HG03575 (cell line): ENCODE measurements around the gene VSX1.

ENCODE experiments used
- ATAC-seq: cut with Tn5 transposase; IDR thresholded peaks from one replicate; pipeline ENCODE4 v1.9.1; 2021; ENCODE audit not compliant: unreplicated experiment, insufficient number of reproducible peaks, low FRiP score; ENCODE audit errors: extremely low read depth

VSX1 gene

DNA sequence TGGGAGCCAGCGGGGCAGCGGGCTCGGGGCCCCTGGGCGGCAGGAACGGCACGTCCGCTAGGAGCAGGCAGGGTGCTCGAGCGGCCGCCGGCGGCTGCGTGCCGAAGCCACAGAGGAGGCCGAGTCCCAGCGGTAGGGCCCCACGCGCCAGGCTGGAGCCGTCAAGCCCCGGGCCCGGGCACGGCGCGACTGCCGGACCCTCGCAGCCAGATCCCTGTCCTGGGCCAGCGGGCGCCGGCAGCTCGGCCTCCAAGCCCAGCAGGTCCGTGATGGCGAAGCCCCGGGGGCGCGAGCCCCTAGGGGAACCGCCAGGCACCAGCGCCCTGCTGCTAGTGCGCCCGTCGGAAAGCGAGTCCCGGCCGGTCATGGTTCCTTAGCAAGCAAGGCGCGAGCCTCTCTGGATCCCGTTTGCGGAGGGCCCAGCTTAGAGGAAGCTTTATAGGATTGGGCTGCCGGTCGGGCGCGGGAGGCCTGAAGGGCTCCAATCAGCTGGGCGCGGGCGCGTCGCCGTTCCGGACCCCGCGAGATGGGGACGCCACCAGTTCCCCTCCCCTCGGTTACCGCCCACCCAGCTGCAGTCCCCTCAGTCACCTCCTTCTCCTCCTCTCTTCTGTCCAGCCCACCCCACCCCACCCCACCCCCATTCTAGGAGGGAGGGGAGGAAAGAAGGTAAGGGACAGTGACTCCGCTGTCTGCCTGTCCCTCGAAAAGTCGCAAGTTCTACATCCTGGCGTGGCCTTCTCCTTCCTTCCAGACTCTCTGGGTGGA is at the start of gene VSX1:
VSX1 (minus strand) TSS at position 412 of the 768 bp plus-strand sequence; CDS start at position 367, 45 bp downstream.
- ATAC-seq, result no peak

DNA sequence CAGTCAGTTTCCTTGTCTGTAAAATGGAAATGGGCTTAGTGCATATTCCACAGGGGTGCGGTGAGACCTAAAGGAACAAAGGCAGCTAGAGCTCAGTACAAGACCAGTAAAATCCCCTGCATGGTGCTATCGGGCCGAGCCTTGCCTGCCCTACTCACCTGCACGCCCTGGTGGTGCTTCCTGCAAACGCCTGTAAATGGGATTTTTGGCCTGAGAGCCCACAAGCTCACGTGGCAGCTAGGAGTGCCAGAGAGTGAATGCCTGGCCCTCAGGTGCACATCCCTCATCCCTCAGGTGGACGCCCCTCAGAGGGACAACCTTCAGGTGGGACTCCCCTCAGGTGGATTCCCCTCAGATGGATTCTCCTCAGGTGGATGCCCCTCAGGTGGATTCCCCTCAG is 48.0 kb upstream of the VSX1 start:
- ATAC-seq, result no peak

DNA sequence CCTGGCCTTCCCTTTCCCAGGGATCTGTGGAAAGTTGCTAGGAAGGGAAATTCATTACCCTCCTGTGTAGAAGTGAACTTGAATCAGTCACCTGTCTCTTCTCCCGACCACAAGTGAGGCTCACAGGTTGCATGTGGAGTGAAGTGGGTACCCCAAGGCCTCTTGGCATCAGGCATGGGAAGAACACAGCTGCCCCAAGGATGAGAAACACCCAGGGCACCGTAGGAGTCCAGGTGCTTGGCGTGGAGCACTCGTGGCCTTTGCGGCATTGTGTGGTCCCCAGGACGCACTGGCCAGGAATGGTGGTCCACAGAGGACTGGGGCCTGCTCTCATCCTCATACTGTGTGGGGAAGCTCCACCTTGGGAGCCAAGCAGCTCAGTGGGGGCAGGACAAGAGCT is 47.5 kb upstream of the VSX1 start:
- ATAC-seq, result no peak

DNA sequence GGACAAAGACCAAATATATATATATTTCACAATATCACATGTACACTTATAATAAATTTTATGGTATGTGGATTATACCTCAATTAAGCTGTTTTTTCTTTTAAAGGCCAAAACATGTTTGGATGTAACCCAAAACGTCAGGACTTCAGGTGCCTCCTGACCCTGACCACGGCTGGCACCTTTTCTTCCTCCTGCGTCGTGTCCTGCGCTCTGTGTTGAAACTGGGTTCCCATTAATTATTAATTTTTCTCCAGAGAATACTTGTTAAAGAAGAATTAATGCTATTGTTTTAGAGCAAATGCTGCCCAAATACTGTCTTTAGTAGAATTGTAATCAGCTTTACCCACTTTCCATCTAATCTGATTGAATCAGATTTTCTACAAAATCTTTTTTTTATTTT is 46.7 kb upstream of the VSX1 start:
- ATAC-seq, result no peak

DNA sequence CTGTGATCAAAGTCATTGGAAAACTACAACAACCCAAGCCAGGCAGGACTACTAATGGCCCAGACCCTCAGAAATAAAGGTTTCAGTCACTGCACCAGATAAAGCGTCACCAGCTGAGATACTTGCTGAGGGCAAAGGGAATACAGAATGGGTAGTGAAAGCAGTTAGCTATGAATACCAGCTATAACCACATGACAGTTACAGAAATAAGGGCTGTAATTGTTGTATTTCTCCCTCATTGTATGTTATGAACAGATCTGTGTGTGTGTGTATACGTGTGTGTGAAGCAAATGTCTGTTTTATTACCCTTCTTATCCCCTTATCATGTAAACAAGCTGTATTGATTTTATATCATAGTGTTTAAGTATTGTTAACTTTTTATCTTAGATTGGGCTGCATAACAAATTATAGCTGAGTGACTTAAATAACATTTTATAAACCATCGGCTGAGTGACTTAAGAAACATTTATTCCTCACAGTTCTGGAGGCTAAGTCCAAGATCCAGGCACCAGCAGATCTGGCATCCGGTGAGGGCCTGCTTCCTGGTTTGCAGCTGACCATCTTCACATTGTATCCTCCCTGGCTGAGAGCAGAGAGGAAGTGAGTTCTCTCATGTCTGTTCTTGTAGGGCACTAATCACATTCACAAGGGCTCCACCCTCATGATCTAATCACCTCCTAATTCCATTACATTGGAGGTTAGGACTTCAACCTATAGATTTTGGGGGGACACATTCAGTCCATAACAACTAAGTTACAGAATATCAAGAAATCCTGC is 46.0 kb upstream of the VSX1 start:
- no peak for ATAC-seq

DNA sequence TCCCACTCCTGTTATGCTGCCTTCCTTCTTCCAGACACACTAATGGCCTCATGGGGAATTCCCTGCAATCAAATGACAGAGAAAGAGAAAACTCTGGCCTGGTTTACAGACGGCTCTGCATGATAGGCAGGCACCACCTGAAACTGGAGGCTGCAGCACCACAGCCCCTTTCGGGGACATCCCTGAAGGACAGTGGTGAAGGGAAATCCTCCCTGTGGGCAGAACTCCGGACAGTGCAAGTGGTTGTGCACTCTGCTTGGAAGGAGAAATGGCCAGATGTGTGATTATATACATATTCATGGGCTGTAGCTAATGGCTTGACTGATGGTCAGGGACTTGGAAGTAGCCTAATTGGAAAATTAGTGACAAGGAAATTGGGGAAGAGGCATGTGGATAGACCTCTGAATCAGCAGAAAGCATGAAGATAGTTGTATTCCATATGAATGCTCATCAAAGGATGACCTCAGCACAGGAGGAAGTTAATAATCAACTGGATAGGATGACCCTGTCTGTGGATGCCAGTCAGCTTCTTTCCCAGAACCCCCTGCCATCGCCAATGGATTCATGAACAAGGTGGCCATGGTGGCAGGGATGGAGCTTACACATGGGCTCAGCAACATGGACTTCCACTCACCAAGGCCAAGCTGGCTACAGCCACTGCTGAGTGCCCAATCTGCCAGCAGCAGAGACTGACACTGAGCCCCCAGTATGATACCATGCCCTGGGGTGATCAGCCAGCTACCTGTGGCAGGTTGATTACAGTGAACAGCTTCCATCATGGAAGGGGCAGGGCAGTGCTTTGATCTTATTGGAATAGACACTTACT is 44.5 kb upstream of the VSX1 start:
- no peak for ATAC-seq

DNA sequence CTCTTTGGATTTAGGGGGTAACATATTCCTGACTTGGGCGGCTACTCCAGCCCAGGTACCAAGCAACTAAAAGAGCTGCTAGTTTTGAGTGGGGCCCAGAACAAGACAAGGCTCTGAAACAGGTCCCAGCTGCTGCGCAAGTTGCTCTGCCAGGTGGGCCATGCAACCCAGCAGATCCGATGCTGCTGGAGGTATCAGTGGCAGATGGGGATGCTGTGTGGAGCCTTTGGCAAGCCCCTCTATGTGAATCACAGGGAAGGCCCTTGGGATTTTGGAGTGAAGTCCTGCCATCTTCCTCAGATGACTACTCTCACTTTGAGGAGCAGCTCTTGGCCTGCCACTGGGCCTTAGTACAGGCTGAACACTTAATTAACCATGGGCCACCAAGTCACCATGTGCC is 43.7 kb upstream of the VSX1 start:
- ATAC-seq, result no peak

DNA sequence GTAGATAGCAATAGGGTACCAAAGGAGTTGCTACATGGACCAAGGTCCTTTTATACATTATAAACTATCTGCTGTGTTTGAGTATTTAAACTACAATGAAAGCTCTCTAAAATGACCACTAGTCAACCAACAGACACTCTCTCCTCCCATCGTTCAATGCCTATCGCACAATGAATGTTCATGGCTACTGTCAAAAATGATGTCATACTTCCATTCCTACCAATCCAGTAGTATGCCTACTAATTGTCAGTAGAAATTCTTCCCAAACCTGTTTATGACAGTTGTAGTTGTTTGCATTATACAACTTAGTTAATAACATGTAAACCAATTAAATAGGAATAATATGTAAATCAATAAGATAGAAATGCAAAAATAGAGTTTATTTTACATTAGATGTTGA is 39.0 kb upstream of the VSX1 start:
- no peak for ATAC-seq

DNA sequence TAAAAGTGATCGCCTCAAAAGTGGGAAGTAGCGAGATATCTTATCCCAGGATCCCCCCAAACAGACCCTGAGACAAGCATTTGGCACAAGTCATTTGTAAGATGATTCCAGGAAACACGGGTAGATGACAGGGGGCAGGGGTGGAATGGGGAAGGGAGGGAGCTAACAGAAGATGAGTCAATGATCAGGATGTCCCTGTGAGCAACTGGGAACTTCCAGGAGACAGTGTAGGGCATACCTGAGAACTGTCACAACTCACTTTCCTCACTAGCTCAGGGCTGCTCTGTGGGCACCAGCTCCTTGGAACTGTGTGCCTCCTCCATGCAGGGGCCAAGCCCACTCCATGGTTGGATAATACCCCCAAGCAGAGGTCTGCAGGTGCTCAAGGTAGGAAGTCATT is 38.5 kb upstream of the VSX1 start:
- no peak for ATAC-seq

DNA sequence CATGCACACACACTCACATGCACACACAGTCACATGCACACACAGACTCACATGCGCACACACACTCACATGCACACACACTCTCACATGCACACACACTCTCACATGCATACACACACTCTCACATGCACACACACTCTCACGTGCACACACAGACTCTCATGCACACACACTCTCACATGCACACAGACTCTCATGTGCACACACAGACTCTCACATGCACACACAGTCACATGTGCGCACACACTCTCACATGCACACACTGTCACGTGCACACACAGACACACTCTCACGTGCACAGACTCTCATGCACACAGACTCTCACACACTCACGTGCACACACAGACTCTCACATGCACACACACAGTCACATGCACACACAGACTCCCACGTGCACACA is 36.6 kb upstream of the VSX1 start:
- ATAC-seq, result no peak

DNA sequence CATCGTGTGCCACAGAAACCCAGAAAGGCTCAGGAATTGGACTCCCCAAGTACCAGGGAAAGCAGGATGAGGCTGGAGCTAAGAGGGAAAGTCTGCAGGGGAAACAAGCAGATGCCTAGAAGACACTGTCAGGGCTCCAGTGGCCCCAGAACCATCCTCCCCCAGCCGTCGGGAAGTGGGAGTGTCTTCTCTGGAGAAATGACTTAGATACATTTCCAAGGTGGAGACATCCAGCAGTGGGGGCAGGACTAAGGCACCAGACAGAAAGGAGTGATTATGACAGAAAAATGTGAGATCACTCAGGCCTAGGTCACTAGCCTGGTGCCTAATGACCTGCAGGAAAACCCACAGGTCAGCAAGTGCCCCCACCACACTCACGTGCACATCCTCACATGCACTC is 36.0 kb upstream of the VSX1 start:
- no peak for ATAC-seq

DNA sequence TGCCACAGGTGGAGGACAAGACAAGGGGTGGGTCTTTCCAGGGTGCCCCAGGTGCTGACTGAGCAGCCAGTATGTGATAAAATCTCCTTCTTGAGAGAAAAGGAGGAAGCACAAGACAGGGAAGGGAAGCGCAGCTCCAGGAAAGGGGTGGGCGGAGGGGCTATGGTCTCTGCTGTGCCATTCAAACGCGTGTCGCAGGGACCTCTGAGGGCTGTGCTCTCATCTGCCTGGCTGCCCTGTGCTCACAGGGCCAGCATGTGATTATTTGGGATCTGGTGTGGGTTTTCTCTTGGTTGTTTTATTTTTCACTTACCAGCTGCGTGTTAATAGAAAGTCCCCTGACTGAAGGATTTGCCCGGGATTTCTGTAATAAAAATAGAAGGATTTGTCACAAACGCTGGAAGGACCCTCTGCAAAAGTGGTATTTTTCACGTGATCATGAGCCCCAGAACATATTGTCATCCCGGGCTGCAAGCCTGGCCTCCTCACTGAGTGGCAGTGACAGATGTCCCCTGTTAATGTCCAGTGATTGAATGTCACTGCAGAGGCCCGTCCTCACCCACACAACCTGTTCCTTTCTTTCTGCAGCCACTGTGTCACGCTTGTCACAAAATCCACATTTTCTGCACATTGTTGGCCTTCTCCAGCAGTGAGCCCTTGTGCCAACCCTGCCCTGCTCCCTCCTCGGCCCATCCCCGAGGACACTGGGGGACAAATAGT is 35.0 kb upstream of the VSX1 start:
- ATAC-seq, result no peak

DNA sequence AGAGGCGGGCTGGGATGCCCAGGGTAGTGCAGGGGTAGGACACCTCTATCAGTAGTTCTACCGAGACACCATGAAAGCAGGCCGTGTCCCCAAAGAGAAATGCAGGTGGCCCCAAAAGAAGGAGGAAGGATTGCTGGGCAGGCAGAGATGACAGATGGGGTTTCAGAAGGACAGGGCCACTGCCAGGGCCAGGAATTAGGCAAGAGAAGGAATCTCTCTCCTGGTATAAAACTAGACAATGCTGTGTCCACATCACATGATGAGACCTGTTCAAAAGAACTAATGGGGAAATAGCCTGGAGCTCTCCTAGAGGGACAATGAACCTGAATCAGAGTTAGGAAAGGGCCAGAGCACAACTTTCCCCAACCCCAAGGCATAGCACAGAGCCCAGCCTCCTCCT is 21.6 kb upstream of the VSX1 start:
- no peak for ATAC-seq

DNA sequence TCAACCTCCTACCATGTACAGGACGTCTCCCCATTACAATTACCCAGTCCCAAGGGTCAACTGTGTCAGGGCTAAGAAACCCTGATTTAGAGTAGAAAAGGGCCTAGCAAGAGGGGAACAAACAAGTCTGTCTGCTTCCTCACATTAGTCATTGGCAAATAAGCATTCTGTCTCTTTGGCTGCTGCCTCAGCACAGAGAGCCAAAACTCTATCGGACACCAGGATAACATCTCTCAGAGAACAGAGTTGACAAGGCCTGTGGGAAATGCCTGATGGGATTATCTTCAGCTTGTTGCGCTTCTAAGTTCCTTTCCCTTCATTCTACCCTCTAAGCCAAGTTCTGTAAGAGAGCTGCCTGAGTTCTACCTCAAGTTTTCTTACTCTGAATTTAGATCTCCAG is 19.0 kb upstream of the VSX1 start:
- ATAC-seq, result no peak

DNA sequence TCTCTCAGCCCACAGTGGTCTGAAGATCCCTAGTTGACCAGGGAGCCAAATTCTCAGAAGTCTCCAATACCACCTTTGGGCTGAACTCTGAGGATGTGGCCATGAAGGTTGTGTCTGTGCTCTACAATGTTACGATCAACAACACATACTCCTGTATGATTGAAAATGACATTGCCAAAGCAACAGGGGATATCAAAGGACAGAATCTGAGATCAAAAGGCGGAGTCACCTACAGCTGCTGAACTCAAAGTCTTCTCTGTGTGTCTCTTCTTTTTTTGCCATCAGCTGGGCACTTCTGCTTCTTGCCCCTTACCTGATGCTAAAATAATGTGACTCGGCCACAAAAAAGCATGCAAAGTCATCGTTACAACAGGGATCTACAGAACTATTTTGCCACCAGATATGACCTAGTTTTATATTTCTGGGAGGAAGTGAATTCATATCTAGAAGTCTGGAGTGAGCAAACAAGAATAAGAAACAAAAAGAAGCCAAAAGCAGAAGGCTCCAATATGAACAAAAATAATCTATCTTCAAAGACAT is 17.7 kb upstream of the VSX1 start:
- no peak for ATAC-seq

DNA sequence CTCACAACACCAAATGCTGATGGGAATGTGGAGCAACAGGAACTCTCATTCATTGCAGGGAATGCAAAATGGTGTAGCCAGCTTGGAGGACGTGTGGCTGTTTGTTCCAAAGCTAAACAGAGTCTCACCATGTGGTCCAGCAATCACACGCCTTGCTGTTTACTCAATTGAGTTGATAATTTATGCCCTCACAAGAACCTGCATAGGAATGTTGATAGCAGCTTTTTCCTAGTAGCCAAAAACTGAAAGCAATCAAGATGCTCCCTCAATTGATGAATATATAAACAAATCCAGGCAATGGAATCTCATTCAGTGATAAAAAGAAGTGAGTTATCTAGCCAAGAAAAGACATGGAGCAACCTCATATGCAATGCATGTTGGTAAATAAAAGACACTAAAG is 15.6 kb upstream of the VSX1 start:
- ATAC-seq, result no peak

DNA sequence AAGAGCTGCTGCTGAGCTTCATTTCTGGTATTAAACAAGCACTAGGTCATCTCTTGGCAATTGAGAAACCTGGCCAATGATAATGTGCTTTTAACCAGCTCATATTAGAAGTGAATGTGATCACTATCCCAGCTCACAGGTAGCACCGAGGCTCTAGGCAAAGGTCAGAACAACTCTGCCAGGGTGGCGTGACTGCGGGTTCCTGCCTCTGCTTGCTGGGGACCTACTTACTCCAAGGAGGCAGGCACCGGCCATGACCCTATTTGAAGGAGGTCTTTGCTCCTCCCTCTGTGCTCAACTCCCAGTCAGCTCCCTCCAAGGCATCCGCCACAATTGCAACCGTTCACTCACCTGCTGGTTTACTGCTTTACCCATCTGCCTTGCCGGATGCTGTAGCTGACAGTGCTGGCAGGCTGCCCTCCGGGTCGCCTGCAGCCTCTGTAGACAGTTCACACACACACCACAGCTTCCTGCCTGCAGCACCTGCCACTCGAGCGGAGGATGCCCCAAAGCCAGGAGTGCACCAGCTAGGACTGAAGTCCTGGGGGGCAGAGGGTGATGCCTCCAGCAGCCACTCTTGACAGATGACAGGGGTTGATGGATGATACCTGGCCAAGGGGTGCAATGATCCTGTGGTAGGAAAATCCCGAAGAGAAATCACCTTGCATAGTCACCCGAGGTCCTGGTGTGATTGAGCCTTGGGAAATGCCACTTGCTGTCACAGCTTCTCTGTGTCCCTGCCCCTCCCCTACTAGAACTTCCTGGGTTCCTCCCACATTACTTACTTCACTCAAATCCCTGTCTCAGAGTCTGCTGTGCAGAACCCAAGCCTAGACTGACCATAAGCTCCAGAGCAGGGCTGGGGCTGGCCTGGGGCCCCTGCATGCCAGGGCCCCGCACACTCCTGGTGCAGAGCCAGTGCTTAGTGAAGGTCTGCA is 8.8 kb upstream of the VSX1 start:
- ATAC-seq, result no peak

DNA sequence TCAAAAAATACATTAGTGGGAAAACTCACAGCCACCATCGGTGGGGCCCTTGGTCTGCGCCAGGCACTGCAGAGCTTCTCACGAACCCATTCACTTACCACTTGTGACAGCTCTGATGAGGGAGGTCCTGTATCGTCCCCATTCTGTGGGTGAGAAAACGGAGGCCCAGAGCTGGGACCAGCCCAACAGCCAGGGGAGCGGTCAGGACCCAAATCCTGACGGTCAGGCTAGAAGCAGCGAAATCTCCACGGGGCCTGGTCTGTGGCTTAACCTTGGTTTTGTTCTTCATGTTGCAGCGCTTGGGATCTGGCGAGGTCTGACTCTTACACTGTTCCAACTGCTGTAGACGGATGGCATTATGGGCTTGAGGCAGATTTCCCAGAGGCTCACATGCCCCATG is 7.7 kb upstream of the VSX1 start:
- no peak for ATAC-seq
